Ovary (tissue), 9 donors: ENCODE measurements around the gene UBAC1. TPM values are rescaled to one million over a fixed set of nuclear protein-coding genes. Genes with fewer than 3 reads are reported as not detected.

Experiments
- DNase-seq, 5 donors: peaks; one replicate each; pipeline ENCODE4 v3.0.0-alpha.2; 2019 to 2020
- H3K27ac ChIP-seq, 2 donors: fragments of 200-600 bp; one replicate each; pipeline versions ENCODE4 v1.5.1 to v1.8.0; 2019 to 2022
- H3K27me3 ChIP-seq: fragments of 200-600 bp; one replicate; pipeline ENCODE4 v1.8.0; 2022
- H3K36me3 ChIP-seq: fragments of 200-600 bp; sonication (generic); one replicate; pipeline ENCODE4 v1.5.1; 2019
- H3K4me1 ChIP-seq: one replicate; pipeline ENCODE4 v1.8.1; 2013; ENCODE audit warnings: mild to moderate bottlenecking, moderate library complexity; ENCODE audit not compliant: insufficient read depth
- H3K4me3 ChIP-seq: fragments of 200-600 bp; sonication (generic); one replicate; pipeline ENCODE4 v1.5.1; 2017
- H3K9me3 ChIP-seq, 2 donors: fragments of 200-600 bp in 1 of 2; sonication (generic) in 1 of 2; one replicate each; pipeline versions ENCODE4 v1.5.1 to v1.8.1; 2013 to 2019; ENCODE audit warnings: mild to moderate bottlenecking in 1 of 2, moderate library complexity in 1 of 2
- EP300 ChIP-seq: sonication (generic); formaldehyde crosslinking; IDR thresholded peaks from one replicate; pipeline ENCODE4 v1.6.1; 2017; ENCODE audit warnings: antibody characterized with exemption
- POLR2A ChIP-seq: fragments of 450-650 bp; IDR thresholded peaks from one replicate; pipeline ENCODE4 v1.6.1; 2017; ENCODE audit warnings: antibody characterized with exemption, mild to moderate bottlenecking, moderate library complexity
- WGBS, 3 donors: extraction: QIAGEN DNeasy Blood & Tissue Kit in 1 of 3; methylation state at CpG; one replicate each; pipeline versions ENCODE4 v1.1.5 to v1.1.7; 2013 to 2017; 5-methylcytosine and 5-hydroxymethylcytosine counted together
- intact Hi-C, 4 donors: fragments of 100-400 bp; cut with DNase I; formaldehyde crosslinking; loops; one replicate each; pipeline versions ENCODE4 v1.11.0 to v1.15.1; 2022 to 2023
- polyA plus RNA-seq, 2 donors: library from polyadenylated mRNA; stranded (reverse); fragments of 200-250 nt in 1 of 2; fragments of 350-450 nt in 1 of 2; fragmentation: Illumina TruSeq in 1 of 2; extraction: RNeasy Lipid Tissue Mini Kit (QIAGEN cat#74804) in 1 of 2; gene quantifications; one replicate each; pipeline ENCODE4 v1.2.3, GENCODE V29; 2013 to 2014
- total RNA-seq, 7 donors: library from RNA; depleted of rRNA in 2 of 7; stranded (reverse); fragments of >200 nt in 2 of 7; fragmentation: NEBNext Ultra II Directional in 3 of 7; extraction: Animal tissue kit (Norgen Biotek cat#: 25700) in 3 of 7; gene quantifications; one replicate each; pipeline versions ENCODE4 v1.1.0 to v1.2.4, GENCODE V29; 2016 to 2023
- TF ChIP-seq, protein P1 (sequence below), 3 donors: fragments of 450-650 bp in 2 of 3; fragments of 200-600 bp in 1 of 3; IDR thresholded peaks; one replicate each; pipeline versions ENCODE4 v1.5.1 to v1.8.0; 2016 to 2022; ENCODE audit warnings: antibody characterized with exemption in 3 of 3, mild to moderate bottlenecking in 1 of 3
- donor health status: DM: no; HTN: no; CAD: no; lungs with moderate emphysema.
- donor health status: DM: no; HTN: no; CAD: no.
- donor health status: Bipolar disorder and iron deficiency.
- donor health status: DM: yes; HTN: yes; CAD: no.
- donor health status: DM: no; HTN: no; CAD: no.
- donor health status: DM: yes; HTN: yes; CAD: no.

Gene UBAC1
- total and polyA plus RNA-seq, 9 donors: 19.7 to 42.0 (median 33.4) TPM

DNA sequence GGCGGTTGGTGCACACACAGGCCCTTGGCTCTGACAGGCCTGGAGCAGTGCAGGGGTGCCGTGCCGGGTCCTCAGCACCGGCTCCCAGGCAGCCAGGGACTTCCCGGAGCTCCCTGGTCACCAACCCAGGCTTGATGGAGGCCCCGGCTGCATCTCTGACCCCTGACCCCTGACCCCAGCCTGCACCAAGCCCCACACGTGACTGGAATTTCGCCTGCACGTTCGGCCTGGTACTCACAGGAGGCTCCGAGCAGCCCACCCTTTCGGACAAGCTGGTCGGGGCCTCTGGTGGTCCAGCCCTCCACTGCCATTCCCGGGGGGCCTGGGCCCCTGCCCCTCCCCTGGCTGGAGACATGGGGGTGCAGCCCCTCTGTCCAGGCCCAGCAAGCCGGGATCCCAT, 25.4 kb upstream of the UBAC1 start:
- Histone ChIP-seq H3K4me1 (no peaks in the 10 kb centered on the region), H3K27ac (no peak overlapping the region), H3K9me3 (no peaks in the 10 kb centered on the region), H3K4me3 (no peak overlapping the region), H3K36me3 (no peaks in the 10 kb centered on the region), H3K27me3 (no peaks in the 10 kb centered on the region)
- intact Hi-C loops: no loop called here
- DNase-seq: no peak
- no peak for TF ChIP-seq EP300
- TF ChIP-seq POLR2A: no peak
- TF ChIP-seq, protein P1, sequence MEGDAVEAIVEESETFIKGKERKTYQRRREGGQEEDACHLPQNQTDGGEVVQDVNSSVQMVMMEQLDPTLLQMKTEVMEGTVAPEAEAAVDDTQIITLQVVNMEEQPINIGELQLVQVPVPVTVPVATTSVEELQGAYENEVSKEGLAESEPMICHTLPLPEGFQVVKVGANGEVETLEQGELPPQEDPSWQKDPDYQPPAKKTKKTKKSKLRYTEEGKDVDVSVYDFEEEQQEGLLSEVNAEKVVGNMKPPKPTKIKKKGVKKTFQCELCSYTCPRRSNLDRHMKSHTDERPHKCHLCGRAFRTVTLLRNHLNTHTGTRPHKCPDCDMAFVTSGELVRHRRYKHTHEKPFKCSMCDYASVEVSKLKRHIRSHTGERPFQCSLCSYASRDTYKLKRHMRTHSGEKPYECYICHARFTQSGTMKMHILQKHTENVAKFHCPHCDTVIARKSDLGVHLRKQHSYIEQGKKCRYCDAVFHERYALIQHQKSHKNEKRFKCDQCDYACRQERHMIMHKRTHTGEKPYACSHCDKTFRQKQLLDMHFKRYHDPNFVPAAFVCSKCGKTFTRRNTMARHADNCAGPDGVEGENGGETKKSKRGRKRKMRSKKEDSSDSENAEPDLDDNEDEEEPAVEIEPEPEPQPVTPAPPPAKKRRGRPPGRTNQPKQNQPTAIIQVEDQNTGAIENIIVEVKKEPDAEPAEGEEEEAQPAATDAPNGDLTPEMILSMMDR (IDR thresholded peaks at IDR 0.05): no peak
- 62 to 68% (median 68%) methylated on average over 12 to 15 of the region's 15 CpGs for WGBS, 3 donors

DNA sequence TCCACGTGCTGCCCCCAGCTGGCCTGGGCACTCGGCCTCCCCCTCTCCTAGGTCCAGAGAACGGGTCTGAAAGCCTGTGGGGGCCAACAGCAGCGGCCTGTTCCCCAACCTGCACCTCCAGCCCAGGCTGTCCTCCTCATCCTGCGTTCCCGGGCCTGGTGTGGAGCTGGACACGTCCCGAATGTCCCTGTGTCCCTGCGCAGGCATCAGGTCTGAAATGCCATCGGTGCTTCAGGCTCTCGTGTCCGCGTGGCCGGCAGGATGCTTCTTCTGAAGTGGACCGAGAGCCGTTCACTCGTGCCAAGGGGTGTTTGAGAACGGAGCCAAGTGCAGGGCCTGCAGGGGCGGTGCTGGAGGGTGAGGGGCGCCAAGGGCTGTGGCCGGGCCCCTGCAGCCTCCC, 24.7 kb upstream of the UBAC1 start:
- TF ChIP-seq, protein P1 (IDR thresholded peaks at IDR 0.05): no peak
- TF ChIP-seq POLR2A (no peak), EP300 (no peak)
- Histone ChIP-seq H3K27ac (no peak overlapping the region), H3K4me1 (no peaks in the 10 kb centered on the region), H3K36me3 (no peaks in the 10 kb centered on the region), H3K4me3 (no peak overlapping the region), H3K27me3 (no peaks in the 10 kb centered on the region), H3K9me3 (no peaks in the 10 kb centered on the region)
- no peak for DNase-seq
- 85 to 89% (median 85%) methylated on average over 21 of the region's 21 CpGs for WGBS, 3 donors
- intact Hi-C loops: no loop called here

DNA sequence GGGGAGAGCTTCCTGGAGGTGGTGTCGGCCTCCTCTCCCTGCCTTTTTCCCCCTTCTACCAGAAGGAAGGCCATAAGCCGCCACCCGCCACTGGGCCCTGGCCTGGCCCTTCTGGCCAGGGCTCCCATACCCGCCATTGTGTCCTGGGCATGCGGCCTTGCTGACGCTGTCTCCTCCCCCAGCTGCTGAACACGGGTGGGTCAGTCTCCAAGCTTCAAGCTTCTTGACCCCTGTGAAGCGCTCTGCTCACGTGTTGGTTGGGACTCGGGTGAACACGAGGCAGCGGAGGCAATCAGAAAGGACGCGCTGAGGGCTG, 24.2 kb upstream of the UBAC1 start:
- H3K4me3 ChIP-seq: no peak overlapping the region
- H3K4me1 ChIP-seq: no peaks in the 10 kb centered on the region
- no peaks in the 10 kb centered on the region for H3K27me3 ChIP-seq
- H3K9me3 ChIP-seq: no peaks in the 10 kb centered on the region
- no peak for DNase-seq
- intact Hi-C loops: no loop called here
- 81 to 83% (median 83%) methylated on average over 14 of the region's 14 CpGs for WGBS, 3 donors
- H3K36me3 ChIP-seq: no peaks in the 10 kb centered on the region
- no peak overlapping the region for H3K27ac ChIP-seq
- no peak for TF ChIP-seq EP300
- TF ChIP-seq POLR2A: no peak
- TF ChIP-seq, protein P1 (IDR thresholded peaks at IDR 0.05): no peak

DNA sequence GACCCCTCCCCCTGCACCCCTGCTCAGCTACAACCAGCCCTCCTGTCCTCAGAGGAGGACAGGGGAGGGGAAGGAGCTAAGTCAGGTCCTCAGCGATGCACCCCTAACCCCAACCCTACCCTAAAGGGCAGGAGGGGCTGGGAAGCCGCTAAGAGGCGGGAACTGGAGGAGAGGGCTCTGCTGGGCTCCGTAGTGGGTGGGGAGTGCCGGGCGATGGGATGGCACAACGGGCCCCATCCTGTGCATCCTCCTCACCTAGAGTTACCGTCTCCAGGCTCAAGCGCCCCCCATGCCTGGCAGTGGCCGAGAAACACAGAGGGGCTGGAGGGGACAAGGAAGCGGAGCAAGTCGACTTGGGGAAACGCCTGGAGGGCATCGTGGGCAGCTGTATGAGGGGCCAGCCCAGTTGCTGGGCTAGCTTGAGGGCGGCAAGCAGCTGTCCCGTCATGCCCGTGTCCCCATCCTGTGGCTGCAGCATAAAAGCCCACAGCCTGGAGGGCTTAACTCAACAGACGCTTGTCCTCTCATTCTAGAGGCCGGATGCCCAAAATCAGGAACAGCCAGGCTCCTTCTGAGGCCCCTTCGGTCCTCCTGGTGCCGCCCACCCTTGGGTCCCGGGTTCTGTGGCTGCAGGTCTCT, 23.0 kb upstream of the UBAC1 start:
- TF ChIP-seq EP300: no peak
- TF ChIP-seq, protein P1 (IDR thresholded peaks at IDR 0.05): no peak
- TF ChIP-seq POLR2A: no peak
- intact Hi-C loops: no loop called here
- no peaks in the 10 kb centered on the region for H3K27me3 ChIP-seq

More for the DNA sequence above, 23.0 kb upstream of the UBAC1 start:
- Histone ChIP-seq H3K9me3 (no peaks in the 10 kb centered on the region), H3K36me3 (no peaks in the 10 kb centered on the region), H3K27ac (no peak overlapping the region), H3K4me1 (no peaks in the 10 kb centered on the region), H3K4me3 (no peak overlapping the region)
- DNase-seq: no peak
- WGBS, 3 donors: 61 to 76% (median 68%) methylated on average over 22 of the region's 22 CpGs
